Measurements from ENCODE around the gene CDIPT. TPM values are rescaled to one million over a fixed set of nuclear protein-coding genes. Genes with fewer than 3 reads are reported as not detected.

Gene CDIPT
- total and polyA plus RNA-seq, 2 experiments from 2014 or later: 126 to 181 TPM

GRCh38 chr16:29876594-29877249 lies 13.7 kb upstream of the CDIPT start:
- peak overlapping the region; percentile 50 for H3K4me3 ChIP-seq
- no peak overlapping the region for H3K27ac ChIP-seq
- peak; percentile 42 for DNase-seq
- WGBS, 2 experiments (ENCODE audit: low coverage in 1 of 2, low lambda C conversion rate in 2 of 2, missing lambda C conversion rate in 2 of 2): 6 to 8% methylated on average over 25 to 45 of the region's 45 CpGs
- in situ Hi-C loops (cut with MboI): no loop called here
- peak overlapping the region; percentile 32 for H2AFZ ChIP-seq
- H3K9ac ChIP-seq: no peak overlapping the region
- H3K9me3 ChIP-seq (ENCODE audit: low read depth): no peaks in the 10 kb centered on the region
- H3K36me3 ChIP-seq (ENCODE audit: low read depth): no peaks in the 10 kb centered on the region
- no peaks in the 10 kb centered on the region for H3F3A ChIP-seq (ENCODE audit: insufficient read depth)
- H4K20me1 ChIP-seq (ENCODE audit: insufficient read depth): no peaks in the 10 kb centered on the region
- H3K9me2 ChIP-seq (ENCODE audit: insufficient read depth): no peaks in the 10 kb centered on the region
- H3K27me3 ChIP-seq (replicated peaks; ENCODE audit: insufficient read depth): 0 out of 2 replicates have a peak, but pooled peaks cover 6% of the 10 kb centered on the region
- no peaks in the 10 kb centered on the region for H3K4me1 ChIP-seq (ENCODE audit: insufficient read depth)
- no peaks in the 10 kb centered on the region for H3K79me2 ChIP-seq (ENCODE audit: insufficient read depth)
- no peak for TF ChIP-seq EZH2 (IDR thresholded peaks at IDR 0.05; ENCODE audit: insufficient read depth, poor library complexity, severe bottlenecking)
- TF ChIP-seq EZH2phosphoT487 (IDR thresholded peaks at IDR 0.05; ENCODE audit: insufficient read depth, low read depth): no peak
- peak overlapping the region; percentile 65 for H3K4me2 ChIP-seq (ENCODE audit: unreplicated experiment)

GRCh38 chr16:29876217-29876593 lies 13.2 kb upstream of the CDIPT start:
- in situ Hi-C loops (cut with MboI): no loop called here
- H3K4me3 ChIP-seq: peak overlapping the region; percentile 50
- WGBS, 2 experiments (ENCODE audit: low coverage in 1 of 2, low lambda C conversion rate in 2 of 2, missing lambda C conversion rate in 2 of 2): 11 to 15% methylated on average over 8 to 18 of the region's 18 CpGs
- H3F3A ChIP-seq (ENCODE audit: insufficient read depth): no peaks in the 10 kb centered on the region
- no peak for DNase-seq
- H3K4me2 ChIP-seq (ENCODE audit: unreplicated experiment): peak overlapping the region; percentile 65
- no peaks in the 10 kb centered on the region for H3K79me2 ChIP-seq (ENCODE audit: insufficient read depth)
- 0 out of 2 replicates have a peak, but pooled peaks cover 6% of the 10 kb centered on the region for H3K27me3 ChIP-seq (replicated peaks; ENCODE audit: insufficient read depth)
- H3K9me2 ChIP-seq (ENCODE audit: insufficient read depth): no peaks in the 10 kb centered on the region
- TF ChIP-seq EZH2 (IDR thresholded peaks at IDR 0.05; ENCODE audit: insufficient read depth, poor library complexity, severe bottlenecking) (no peak), EZH2phosphoT487 (IDR thresholded peaks at IDR 0.05; ENCODE audit: insufficient read depth, low read depth) (no peak)
- H3K27ac ChIP-seq: no peak overlapping the region
- no peaks in the 10 kb centered on the region for H3K36me3 ChIP-seq (ENCODE audit: low read depth)
- H4K20me1 ChIP-seq (ENCODE audit: insufficient read depth): no peaks in the 10 kb centered on the region
- peak overlapping the region; percentile 32 for H2AFZ ChIP-seq
- no peaks in the 10 kb centered on the region for H3K4me1 ChIP-seq (ENCODE audit: insufficient read depth)
- H3K9ac ChIP-seq: no peak overlapping the region
- no peaks in the 10 kb centered on the region for H3K9me3 ChIP-seq (ENCODE audit: low read depth)

- H3K36me3 ChIP-seq (ENCODE audit: low read depth): no peaks in the 10 kb centered on the region
- no peak overlapping the region for H3K4me2 ChIP-seq (ENCODE audit: unreplicated experiment)
- H3K79me2 ChIP-seq (ENCODE audit: insufficient read depth): no peaks in the 10 kb centered on the region
- no peak for DNase-seq
- in situ Hi-C loops (cut with MboI): no loop called here
- no peaks in the 10 kb centered on the region for H3K9me2 ChIP-seq (ENCODE audit: insufficient read depth)
- no peaks in the 10 kb centered on the region for H3K9me3 ChIP-seq (ENCODE audit: low read depth)
- H2AFZ ChIP-seq: no peak overlapping the region
- TF ChIP-seq EZH2phosphoT487 (IDR thresholded peaks at IDR 0.05; ENCODE audit: insufficient read depth, low read depth) (no peak), EZH2 (IDR thresholded peaks at IDR 0.05; ENCODE audit: insufficient read depth, poor library complexity, severe bottlenecking) (no peak)
- no peak overlapping the region for H3K9ac ChIP-seq
- WGBS, 2 experiments (ENCODE audit: low coverage in 1 of 2, low lambda C conversion rate in 2 of 2, missing lambda C conversion rate in 2 of 2): 82 to 86% methylated on average over 6 of the region's 6 CpGs
- no peaks in the 10 kb centered on the region for H3F3A ChIP-seq (ENCODE audit: insufficient read depth)
- H3K27ac ChIP-seq: no peak overlapping the region
- H3K4me1 ChIP-seq (ENCODE audit: insufficient read depth): no peaks in the 10 kb centered on the region
- 0 out of 2 replicates have a peak, but pooled peaks cover 6% of the 10 kb centered on the region for H3K27me3 ChIP-seq (replicated peaks; ENCODE audit: insufficient read depth)
- H4K20me1 ChIP-seq (ENCODE audit: insufficient read depth): no peaks in the 10 kb centered on the region
- no peak overlapping the region for H3K4me3 ChIP-seq
Observed at GRCh38 chr16:29875206-29875605, 12.2 kb upstream of the CDIPT start.

- no peaks in the 10 kb centered on the region for H3K9me2 ChIP-seq (ENCODE audit: insufficient read depth)
- H3K36me3 ChIP-seq (ENCODE audit: low read depth): no peaks in the 10 kb centered on the region
- TF ChIP-seq EZH2phosphoT487 (IDR thresholded peaks at IDR 0.05; ENCODE audit: insufficient read depth, low read depth) (no peak), EZH2 (IDR thresholded peaks at IDR 0.05; ENCODE audit: insufficient read depth, poor library complexity, severe bottlenecking) (no peak)
- H3K4me3 ChIP-seq: no peak overlapping the region
- H4K20me1 ChIP-seq (ENCODE audit: insufficient read depth): no peaks in the 10 kb centered on the region
- no peak overlapping the region for H3K4me2 ChIP-seq (ENCODE audit: unreplicated experiment)
- H3K9ac ChIP-seq: no peak overlapping the region
- H2AFZ ChIP-seq: no peak overlapping the region
- no peaks in the 10 kb centered on the region for H3K9me3 ChIP-seq (ENCODE audit: low read depth)
- no peak overlapping the region for H3K27ac ChIP-seq
- H3K27me3 ChIP-seq (replicated peaks; ENCODE audit: insufficient read depth): 0 out of 2 replicates have a peak, but pooled peaks cover 6% of the 10 kb centered on the region
- no peaks in the 10 kb centered on the region for H3F3A ChIP-seq (ENCODE audit: insufficient read depth)
- DNase-seq: no peak
- in situ Hi-C loops (cut with MboI): no loop called here
- 83 to 86% methylated on average over 25 to 26 of the region's 26 CpGs for WGBS, 2 experiments (ENCODE audit: low coverage in 1 of 2, low lambda C conversion rate in 2 of 2, missing lambda C conversion rate in 2 of 2)
- H3K4me1 ChIP-seq (ENCODE audit: insufficient read depth): no peaks in the 10 kb centered on the region
- no peaks in the 10 kb centered on the region for H3K79me2 ChIP-seq (ENCODE audit: insufficient read depth)
Observed at GRCh38 chr16:29873319-29873718, 10.3 kb upstream of the CDIPT start.
